ENCODE results near the gene ASRGL1. TPM values are rescaled to one million over a fixed set of nuclear protein-coding genes. Genes with fewer than 3 reads are reported as not detected.

The ASRGL1 gene
- total RNA-seq, 2 experiments from 2014 or later = 1.2 to 1.3 TPM

GRCh38 chr11:62432695-62433094 lies 95.4 kb downstream of the ASRGL1 start:
- POLR2A ChIA-PET = no interaction called here
- Mint-ChIP-seq H3K4me1 (peaks cover 27% of the 10 kb centered on the region), H3K9me3 (ENCODE audit: low read depth) (no peaks in the 10 kb centered on the region), H3K27me3 (no peaks in the 10 kb centered on the region), H3K4me3 (no peak overlapping the region), H3K27ac (no peak overlapping the region), H3K36me3 (ENCODE audit: low read depth) (no peaks in the 10 kb centered on the region)
- ATAC-seq (no peak), DNase-seq (no peak)
- CTCF ChIA-PET = interaction anchor here (0.6 to 2.8 kb wide), 3 partner anchors 8 to 110 kb away, joined by 3 to 14 read pairs (median 3); no protein-coding TSS in a partner anchor
- intact Hi-C loops (cut with DNase I, micrococcal nuclease) = no loop called here

GRCh38 chr11:62433141-62433903 lies 96.1 kb downstream of the ASRGL1 start:
- no peak for ATAC-seq
- ChIA-PET POLR2A (no interaction called here), CTCF (interaction anchor here (0.6 to 2.8 kb wide), 4 partner anchors 9 to 377 kb away, joined by 3 to 14 read pairs (median 3); no protein-coding TSS in a partner anchor)
- Mint-ChIP-seq H3K4me3 (no peak overlapping the region), H3K27ac (no peak overlapping the region), H3K27me3 (no peaks in the 10 kb centered on the region), H3K4me1 (peaks cover 23% of the 10 kb centered on the region), H3K9me3 (ENCODE audit: low read depth) (no peaks in the 10 kb centered on the region), H3K36me3 (ENCODE audit: low read depth) (no peaks in the 10 kb centered on the region)
- no peak for DNase-seq
- intact Hi-C loops (cut with DNase I, micrococcal nuclease) = no loop called here

- POLR2A ChIA-PET = no interaction called here
- intact Hi-C loops (cut with DNase I, micrococcal nuclease) = no loop called here
- DNase-seq = no peak
- no peak for ATAC-seq
- Mint-ChIP-seq H3K9me3 (ENCODE audit: low read depth) (no peaks in the 10 kb centered on the region), H3K27me3 (no peaks in the 10 kb centered on the region), H3K4me1 (peaks cover 18% of the 10 kb centered on the region), H3K36me3 (ENCODE audit: low read depth) (no peaks in the 10 kb centered on the region), H3K4me3 (no peak overlapping the region), H3K27ac (no peak overlapping the region)
- CTCF ChIA-PET = interaction anchor here (0.6 to 2.8 kb wide), 4 partner anchors 9 to 376 kb away, joined by 3 to 14 read pairs (median 4); no protein-coding TSS in a partner anchor
These were observed 96.6 kb downstream of the ASRGL1 start for GRCh38 chr11:62433904-62434276.

- DNase-seq (no peak), ATAC-seq (peak; percentile 65)
- H3K4me3 Mint-ChIP-seq = no peak overlapping the region
- H3K9me3 Mint-ChIP-seq (ENCODE audit: low read depth) = no peaks in the 10 kb centered on the region
- ChIA-PET POLR2A (no interaction called here), CTCF (interaction anchor here (0.6 to 2.7 kb wide), 6 partner anchors 11 to 440 kb away, joined by 3 to 20 read pairs (median 3); no protein-coding TSS in a partner anchor)
- peaks cover 17% of the 10 kb centered on the region for H3K4me1 Mint-ChIP-seq
- intact Hi-C loops (cut with DNase I, micrococcal nuclease) = no loop called here
- no peak overlapping the region for H3K27ac Mint-ChIP-seq
- H3K36me3 Mint-ChIP-seq (ENCODE audit: low read depth) = no peaks in the 10 kb centered on the region
- no peaks in the 10 kb centered on the region for H3K27me3 Mint-ChIP-seq
These were observed 98.8 kb downstream of the ASRGL1 start for GRCh38 chr11:62435846-62436660.

- no peaks in the 10 kb centered on the region for H3K27me3 Mint-ChIP-seq
- DNase-seq = no peak
- H3K36me3 Mint-ChIP-seq (ENCODE audit: low read depth) = no peaks in the 10 kb centered on the region
- CTCF ChIA-PET = interaction anchor here (1.1 to 2.7 kb wide), 3 partner anchors 11 to 33 kb away, joined by 3 to 20 read pairs (median 4); no protein-coding TSS in a partner anchor
- peaks cover 13% of the 10 kb centered on the region for H3K4me1 Mint-ChIP-seq
- H3K9me3 Mint-ChIP-seq (ENCODE audit: low read depth) = no peaks in the 10 kb centered on the region
- intact Hi-C loops (cut with DNase I, micrococcal nuclease) = no loop called here
- no peak overlapping the region for H3K4me3 Mint-ChIP-seq
- H3K27ac Mint-ChIP-seq = no peak overlapping the region
- POLR2A ChIA-PET = no interaction called here
- ATAC-seq = no peak
These were observed 100.4 kb downstream of the ASRGL1 start for GRCh38 chr11:62437616-62438015.

DNA sequence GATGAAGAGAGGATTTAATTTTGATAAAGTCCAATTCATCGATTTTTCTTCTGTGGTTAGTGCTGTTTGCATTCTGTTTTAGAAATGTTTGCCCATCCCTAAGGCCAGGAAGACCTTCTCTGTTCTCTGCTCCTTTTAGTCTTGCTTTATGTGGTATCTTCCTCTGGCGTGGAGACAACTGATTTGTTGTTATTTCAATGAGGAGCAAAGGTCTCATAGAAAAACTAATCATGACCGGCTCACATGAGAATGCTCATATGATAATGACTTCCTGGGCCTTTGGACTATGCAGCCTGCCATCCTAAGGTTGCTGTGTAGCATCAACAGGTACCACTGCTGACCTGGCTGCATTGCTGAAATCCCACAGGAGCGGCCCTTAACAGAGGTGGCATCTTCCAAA lies 101.4 kb downstream of the ASRGL1 start:
- Mint-ChIP-seq H3K4me3 (no peak overlapping the region), H3K27me3 (no peaks in the 10 kb centered on the region), H3K9me3 (ENCODE audit: low read depth) (no peaks in the 10 kb centered on the region), H3K4me1 (peaks cover 9% of the 10 kb centered on the region), H3K27ac (no peak overlapping the region), H3K36me3 (ENCODE audit: low read depth) (no peaks in the 10 kb centered on the region)
- POLR2A ChIA-PET = no interaction called here
- DNase-seq (no peak), ATAC-seq (no peak)
- CTCF ChIA-PET = interaction anchor here (0.6 to 2.0 kb wide), 2 partner anchors 17 to 117 kb away, joined by 3 to 5 read pairs; no protein-coding TSS in a partner anchor
- intact Hi-C loops (cut with DNase I, micrococcal nuclease) = no loop called here

GRCh38 chr11:62439785-62440602 lies 102.7 kb downstream of the ASRGL1 start:
- intact Hi-C loops (cut with DNase I, micrococcal nuclease) = no loop called here
- Mint-ChIP-seq H3K27ac (no peak overlapping the region), H3K4me3 (no peak overlapping the region), H3K27me3 (no peaks in the 10 kb centered on the region), H3K9me3 (ENCODE audit: low read depth) (no peaks in the 10 kb centered on the region), H3K36me3 (ENCODE audit: low read depth) (no peaks in the 10 kb centered on the region), H3K4me1 (peaks cover 12% of the 10 kb centered on the region)
- DNase-seq (no peak), ATAC-seq (no peak)
- ChIA-PET POLR2A (no interaction called here), CTCF (interaction anchor here (0.8 to 2.0 kb wide), 2 partner anchors 18 to 103 kb away, joined by 4 to 5 read pairs; no protein-coding TSS in a partner anchor)

Other genes with a start within 250 kb of the ASRGL1 start
- gene INCENP, start 213.4 kb upstream of the ASRGL1 start, total RNA-seq = 100 to 1,000 TPM; 125 to 140 TPM
- not detected for gene SCGB1D1, start 147.2 kb upstream of the ASRGL1 start, total RNA-seq
- gene SCGB2A1, start 128.8 kb upstream of the ASRGL1 start, total RNA-seq = not detected
- not detected for gene SCGB1D2, start 95.2 kb upstream of the ASRGL1 start, total RNA-seq
- not detected for gene SCGB2A2, start 67.3 kb upstream of the ASRGL1 start, total RNA-seq
- not detected for gene SCGB1D4, start 38.4 kb upstream of the ASRGL1 start, total RNA-seq
- not detected for gene SCGB1A1, start 81.6 kb downstream of the ASRGL1 start, total RNA-seq
- 10 to 100 TPM; 47.3 to 54.7 TPM for gene AHNAK, start 209.4 kb downstream of the ASRGL1 start, total RNA-seq
- gene EEF1G, start 236.4 kb downstream of the ASRGL1 start, total RNA-seq = 1,000 to 10,000 TPM; 1,986 to 2,351 TPM